ENCODE results near the gene OR2D3.
"Not testable (repeated sequence)": the region's sequence is repeated elsewhere in the genome, so short reads cannot be mapped to it uniquely, and the experiment has no call there.

The OR2D3 gene

GRCh38 chr11:6931146-6931713 is 10.4 kb downstream of the OR2D3 start:
- DNase-seq = no peak

GRCh38 chr11:6932145-6932544 is 11.3 kb downstream of the OR2D3 start:
- no peak for DNase-seq

GRCh38 chr11:6941970-6942369 is 21.2 kb downstream of the OR2D3 start:
- no peak for DNase-seq

DNA sequence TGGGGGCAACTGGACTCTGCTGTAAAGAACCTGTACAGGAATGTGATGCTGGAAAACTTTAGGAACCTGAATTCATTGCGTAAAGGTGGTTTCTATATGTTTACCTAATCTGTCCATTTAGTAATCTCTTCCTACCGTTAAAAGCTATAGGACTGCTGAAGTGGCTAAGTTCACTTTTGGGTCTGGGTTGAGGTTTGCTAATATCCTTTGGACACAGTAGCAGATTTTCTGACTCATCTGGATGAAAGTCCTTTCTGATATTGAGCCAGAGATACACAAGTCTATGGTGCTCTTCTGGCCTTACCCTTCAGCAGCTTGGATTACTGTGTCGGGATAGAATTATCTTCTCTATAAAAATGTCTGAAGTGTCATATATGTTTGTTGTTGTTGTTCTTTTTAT is 22.3 kb downstream of the OR2D3 start:
- no peak for DNase-seq

GRCh38 chr11:6954248-6954647 is 33.4 kb downstream of the OR2D3 start:
- DNase-seq = not testable (repeated sequence)

- DNase-seq = no peak
Measured at GRCh38 chr11:6962141-6962540, 41.3 kb downstream of the OR2D3 start.

GRCh38 chr11:6962673-6963072 is 41.9 kb downstream of the OR2D3 start:
- no peak for DNase-seq

DNA sequence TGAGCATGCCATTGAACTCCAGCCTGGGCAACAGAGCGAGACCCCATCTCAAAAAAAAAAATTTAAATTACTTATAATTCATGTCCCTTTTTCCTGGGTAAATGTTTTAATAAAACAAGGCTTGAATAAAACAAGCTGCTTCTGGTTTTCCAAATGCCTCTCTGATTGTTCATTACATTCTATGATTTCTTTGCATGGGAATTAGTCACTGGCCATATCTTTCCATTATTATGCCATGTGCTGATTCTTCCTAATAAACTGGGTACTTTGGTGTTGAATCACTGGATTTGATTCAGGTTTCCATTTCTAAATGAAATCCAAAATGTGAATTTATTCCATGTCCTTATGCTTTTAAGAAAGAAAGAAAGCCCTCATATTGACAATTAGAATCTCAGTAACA is 48.0 kb downstream of the OR2D3 start:
- DNase-seq = no peak

DNA sequence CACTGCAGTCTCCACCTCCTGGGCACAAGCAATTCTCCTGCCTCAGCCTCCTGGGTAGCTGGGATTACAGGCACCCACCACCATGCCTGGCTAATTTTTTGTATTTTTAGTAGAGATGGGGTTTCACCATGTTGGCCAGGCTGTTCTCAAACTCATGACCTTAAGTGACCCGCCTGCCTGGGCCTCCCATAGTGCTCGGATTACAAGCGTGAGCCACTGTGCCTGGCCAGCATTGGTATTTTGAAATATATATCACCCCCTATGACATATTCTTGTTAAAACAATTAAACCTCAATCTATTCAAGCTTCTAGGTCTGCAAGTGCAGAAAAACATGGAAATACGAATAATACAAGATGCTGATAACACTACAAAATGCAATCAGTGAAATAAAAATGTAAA is 49.1 kb downstream of the OR2D3 start:
- DNase-seq = not testable (repeated sequence)
